ENCODE data around the gene FERMT1. TPM values are rescaled to one million over a fixed set of nuclear protein-coding genes. Genes with fewer than 3 reads are reported as not detected.

The FERMT1 gene
- 0.63 TPM for total RNA-seq
- long read RNA-seq = 0 reads

GRCh38 chr20:6122873-6123648, at the start of gene FERMT1:
TSS of gene FERMT1 (minus strand) at chr20:6123030. CDS start at chr20:6119554, 3,476 bp downstream.
- peak; percentile 40 for DNase-seq
- Histone ChIP-seq H3K4me1 (peaks cover 19% of the 10 kb centered on the region), H3K27ac (replicated peaks) (peak within 1 kb of the TSS; percentile 48), H3K27me3 (ENCODE audit: low read depth) (peaks cover 22% of the 10 kb centered on the region), H3K36me3 (no peaks in the 10 kb centered on the region), H3K9me3 (replicated peaks) (no peaks in the 10 kb centered on the region), H3K4me3 (peak within 1 kb of the TSS; percentile 63)
- TF ChIP-seq, protein P1, sequence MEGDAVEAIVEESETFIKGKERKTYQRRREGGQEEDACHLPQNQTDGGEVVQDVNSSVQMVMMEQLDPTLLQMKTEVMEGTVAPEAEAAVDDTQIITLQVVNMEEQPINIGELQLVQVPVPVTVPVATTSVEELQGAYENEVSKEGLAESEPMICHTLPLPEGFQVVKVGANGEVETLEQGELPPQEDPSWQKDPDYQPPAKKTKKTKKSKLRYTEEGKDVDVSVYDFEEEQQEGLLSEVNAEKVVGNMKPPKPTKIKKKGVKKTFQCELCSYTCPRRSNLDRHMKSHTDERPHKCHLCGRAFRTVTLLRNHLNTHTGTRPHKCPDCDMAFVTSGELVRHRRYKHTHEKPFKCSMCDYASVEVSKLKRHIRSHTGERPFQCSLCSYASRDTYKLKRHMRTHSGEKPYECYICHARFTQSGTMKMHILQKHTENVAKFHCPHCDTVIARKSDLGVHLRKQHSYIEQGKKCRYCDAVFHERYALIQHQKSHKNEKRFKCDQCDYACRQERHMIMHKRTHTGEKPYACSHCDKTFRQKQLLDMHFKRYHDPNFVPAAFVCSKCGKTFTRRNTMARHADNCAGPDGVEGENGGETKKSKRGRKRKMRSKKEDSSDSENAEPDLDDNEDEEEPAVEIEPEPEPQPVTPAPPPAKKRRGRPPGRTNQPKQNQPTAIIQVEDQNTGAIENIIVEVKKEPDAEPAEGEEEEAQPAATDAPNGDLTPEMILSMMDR (IDR thresholded peaks at IDR 0.05; ENCODE audit: borderline replicate concordance) = peak; percentile 32
- intact Hi-C loops (cut with micrococcal nuclease) = no loop called here

DNA sequence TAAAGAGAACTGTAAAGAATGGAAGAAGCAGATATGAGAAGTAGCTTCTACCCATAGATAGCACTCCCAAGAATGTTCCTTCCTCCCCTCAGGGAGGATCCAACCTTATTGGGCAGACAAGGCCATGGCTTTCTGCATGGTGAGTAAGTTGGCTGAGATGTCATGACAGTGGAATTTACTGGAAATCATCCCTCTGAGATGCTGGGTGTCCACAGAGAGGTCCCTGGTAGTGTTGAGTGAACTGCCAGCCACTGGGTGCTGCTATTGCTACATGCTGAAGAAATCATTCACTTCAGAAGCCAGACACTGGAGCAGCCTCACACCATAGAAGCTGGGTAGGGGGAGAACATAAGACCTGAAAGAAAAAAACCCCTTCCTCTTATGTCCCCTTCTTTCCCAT, 46.4 kb upstream of the FERMT1 start:
- H3K4me3 ChIP-seq = no peak overlapping the region
- H3K36me3 ChIP-seq = no peaks in the 10 kb centered on the region
- DNase-seq = no peak
- intact Hi-C loops (cut with micrococcal nuclease) = no loop called here
- peaks cover 25% of the 10 kb centered on the region for H3K9me3 ChIP-seq (replicated peaks)
- H3K27me3 ChIP-seq (ENCODE audit: low read depth) = no peaks in the 10 kb centered on the region
- TF ChIP-seq, protein P1 (IDR thresholded peaks at IDR 0.05; ENCODE audit: borderline replicate concordance) = no peak
- H3K27ac ChIP-seq (replicated peaks) = no peak overlapping the region
- H3K4me1 ChIP-seq = no peaks in the 10 kb centered on the region

DNA sequence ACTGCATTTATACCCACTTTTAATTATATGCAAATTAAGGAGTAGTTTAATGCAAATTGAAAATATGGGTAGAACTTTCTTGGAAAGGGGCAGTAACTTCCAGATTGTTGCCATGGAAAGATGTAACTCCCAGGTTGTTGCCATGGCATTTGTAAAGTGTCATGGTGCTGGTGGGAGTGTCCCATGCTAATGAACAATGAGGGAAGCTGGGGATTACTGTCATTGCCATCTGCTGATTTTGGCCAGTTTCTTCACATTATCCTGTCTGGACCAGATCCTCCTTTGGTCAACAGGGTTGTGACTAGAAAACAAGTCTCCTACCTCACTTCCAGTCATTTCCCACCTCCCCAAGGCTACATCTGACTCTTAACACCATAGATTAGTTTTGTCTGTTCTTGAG, 45.4 kb upstream of the FERMT1 start:
- Histone ChIP-seq H3K9me3 (replicated peaks) (peaks cover 25% of the 10 kb centered on the region), H3K27me3 (ENCODE audit: low read depth) (no peaks in the 10 kb centered on the region), H3K27ac (replicated peaks) (no peak overlapping the region), H3K36me3 (no peaks in the 10 kb centered on the region), H3K4me3 (no peak overlapping the region), H3K4me1 (no peaks in the 10 kb centered on the region)
- intact Hi-C loops (cut with micrococcal nuclease) = no loop called here
- TF ChIP-seq, protein P1 (IDR thresholded peaks at IDR 0.05; ENCODE audit: borderline replicate concordance) = no peak
- no peak for DNase-seq

- H3K4me1 ChIP-seq = peaks cover 14% of the 10 kb centered on the region
- H3K4me3 ChIP-seq = no peak overlapping the region
- TF ChIP-seq, protein P1 (IDR thresholded peaks at IDR 0.05; ENCODE audit: borderline replicate concordance) = no peak
- H3K9me3 ChIP-seq (replicated peaks) = peaks cover 5% of the 10 kb centered on the region
- H3K27me3 ChIP-seq (ENCODE audit: low read depth) = no peaks in the 10 kb centered on the region
- no peak for DNase-seq
- intact Hi-C loops (cut with micrococcal nuclease) = no loop called here
- H3K36me3 ChIP-seq = no peaks in the 10 kb centered on the region
- peak overlapping the region; percentile 11 for H3K27ac ChIP-seq (replicated peaks)
These were observed 42.5 kb upstream of the FERMT1 start for GRCh38 chr20:6165346-6165745.

- H3K4me3 ChIP-seq = no peak overlapping the region
- no peaks in the 10 kb centered on the region for H3K36me3 ChIP-seq
- intact Hi-C loops (cut with micrococcal nuclease) = no loop called here
- no peaks in the 10 kb centered on the region for H3K27me3 ChIP-seq (ENCODE audit: low read depth)
- peak overlapping the region; percentile 11 for H3K27ac ChIP-seq (replicated peaks)
- peaks cover 14% of the 10 kb centered on the region for H3K4me1 ChIP-seq
- TF ChIP-seq, protein P1 (IDR thresholded peaks at IDR 0.05; ENCODE audit: borderline replicate concordance) = no peak
- H3K9me3 ChIP-seq (replicated peaks) = peaks cover 3% of the 10 kb centered on the region
- DNase-seq = peak; percentile 46
These were observed 41.9 kb upstream of the FERMT1 start for GRCh38 chr20:6164421-6165341.
